Activated T-cell treated with anti-CD3 and anti-CD28 coated beads for 1 hour (primary cell): Measurements from ENCODE around the gene PLA1A.
"Not testable (repeated sequence)": the region's sequence is repeated elsewhere in the genome, so short reads cannot be mapped to it uniquely, and the experiment has no call there.

Experiments used
- DNase-seq: peaks from one replicate; pipeline ENCODE4 v3.0.0-alpha.2; 2020; ENCODE audit warnings: low read depth

PLA1A gene, protein sequence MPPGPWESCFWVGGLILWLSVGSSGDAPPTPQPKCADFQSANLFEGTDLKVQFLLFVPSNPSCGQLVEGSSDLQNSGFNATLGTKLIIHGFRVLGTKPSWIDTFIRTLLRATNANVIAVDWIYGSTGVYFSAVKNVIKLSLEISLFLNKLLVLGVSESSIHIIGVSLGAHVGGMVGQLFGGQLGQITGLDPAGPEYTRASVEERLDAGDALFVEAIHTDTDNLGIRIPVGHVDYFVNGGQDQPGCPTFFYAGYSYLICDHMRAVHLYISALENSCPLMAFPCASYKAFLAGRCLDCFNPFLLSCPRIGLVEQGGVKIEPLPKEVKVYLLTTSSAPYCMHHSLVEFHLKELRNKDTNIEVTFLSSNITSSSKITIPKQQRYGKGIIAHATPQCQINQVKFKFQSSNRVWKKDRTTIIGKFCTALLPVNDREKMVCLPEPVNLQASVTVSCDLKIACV

DNA sequence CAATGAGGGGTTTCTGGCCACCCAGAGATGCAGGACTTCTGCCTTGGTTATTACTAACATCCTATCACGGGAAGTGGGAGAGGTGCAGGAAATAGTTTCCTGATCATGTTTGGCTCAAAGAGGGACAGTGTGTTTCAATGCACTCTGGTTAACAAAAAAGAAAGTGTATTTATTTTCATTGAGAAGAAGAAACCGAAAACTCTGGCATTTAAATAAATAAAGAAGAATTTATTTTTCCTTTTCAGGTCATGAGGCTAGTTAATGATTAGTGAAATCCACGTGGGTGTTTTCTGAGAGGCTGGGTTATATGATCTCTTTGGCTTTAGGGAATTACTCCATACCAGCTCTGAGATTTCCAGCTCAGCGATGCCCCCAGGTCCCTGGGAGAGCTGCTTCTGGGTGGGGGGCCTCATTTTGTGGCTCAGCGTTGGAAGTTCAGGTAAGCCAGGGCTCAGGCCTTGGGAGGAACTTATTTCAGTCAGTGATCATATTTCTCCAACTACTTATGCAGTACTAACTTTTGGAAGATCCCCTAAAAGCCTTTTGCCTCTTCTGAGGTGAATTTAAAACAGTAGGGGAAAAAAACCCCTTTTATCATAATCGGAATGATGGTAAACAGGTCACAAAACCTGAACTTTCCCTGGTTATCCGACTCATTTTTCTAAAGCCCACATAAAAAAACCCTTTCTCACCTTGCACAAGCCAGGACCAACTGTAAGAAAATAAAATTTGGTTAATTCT lies at the start of gene PLA1A:
Gene PLA1A (plus strand): TSS at position 338 of the 741 bp plus-strand sequence. CDS start 29 bp downstream, at position 367.
- DNase-seq: no peak

DNA sequence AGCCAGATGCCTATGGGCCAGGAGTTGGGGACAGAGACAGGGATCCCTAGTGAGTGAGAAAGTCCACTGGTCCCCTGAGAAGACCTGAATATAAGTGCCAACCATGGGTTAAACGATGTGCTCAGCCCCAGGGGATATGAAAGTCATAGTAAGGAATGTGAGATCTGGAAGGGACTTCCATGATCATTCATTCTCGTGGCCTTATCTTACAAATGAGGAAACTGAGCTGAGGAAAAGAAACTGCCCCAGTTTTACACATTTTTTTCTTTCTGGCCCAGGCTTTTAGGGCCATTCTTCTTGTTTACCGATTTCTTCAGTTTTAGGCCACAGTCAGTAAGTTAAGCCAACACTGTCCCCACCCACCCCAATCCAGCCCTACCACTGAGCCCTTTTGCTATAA lies 49.3 kb upstream of the PLA1A start:
- no peak for DNase-seq

DNA sequence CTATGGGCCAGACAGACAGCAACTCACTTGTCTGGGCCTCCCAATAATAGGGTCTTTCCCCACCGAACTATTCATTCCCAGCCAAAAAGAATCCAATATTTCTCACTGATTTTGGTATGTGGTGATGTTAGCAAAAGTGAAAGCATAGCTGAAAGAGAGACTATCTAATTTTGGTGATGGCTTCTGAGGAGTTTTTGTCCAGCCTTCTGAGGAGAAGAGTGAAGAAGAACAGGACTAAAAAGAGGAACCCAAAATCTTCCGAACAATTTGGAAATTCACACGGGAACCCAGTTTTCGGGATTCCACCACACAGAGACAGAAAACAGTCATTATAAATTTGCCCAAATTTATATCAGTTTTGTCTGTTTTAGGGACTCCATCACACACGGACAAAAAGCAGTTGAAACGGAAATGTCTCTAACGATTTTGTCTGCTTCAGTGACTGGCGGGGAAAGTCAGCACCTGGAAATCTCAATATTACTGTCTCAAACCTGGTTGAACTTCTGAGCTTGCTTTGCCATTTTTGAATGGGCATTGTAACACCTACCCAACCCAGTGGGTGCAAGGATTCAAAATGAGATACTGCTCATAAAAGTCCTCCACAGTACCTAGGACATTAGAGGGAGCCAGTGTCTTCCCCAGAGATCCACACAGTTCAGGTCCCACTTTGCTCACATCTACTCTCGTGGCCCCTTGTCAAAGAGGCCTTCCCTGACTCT lies 47.3 kb upstream of the PLA1A start:
- DNase-seq: no peak

DNA sequence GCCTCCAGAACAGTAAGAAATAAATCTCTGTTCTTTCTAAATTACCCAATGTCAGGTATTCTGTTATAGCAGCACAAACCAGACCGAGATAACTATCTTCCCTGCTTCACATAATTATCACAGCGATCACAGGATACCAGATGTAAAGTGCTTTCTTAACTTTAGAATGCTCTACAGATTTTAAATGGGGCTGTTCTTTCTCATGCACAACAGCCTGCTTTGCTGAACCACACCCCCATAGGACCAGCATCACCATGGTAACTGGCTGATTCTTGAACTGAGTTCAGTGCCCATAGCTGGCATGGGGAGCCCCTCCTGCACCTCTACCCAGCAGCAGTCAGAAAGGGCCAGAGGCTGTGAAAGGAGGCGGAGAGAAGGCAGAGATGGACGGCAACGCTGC lies 46.1 kb upstream of the PLA1A start:
- DNase-seq: no peak

DNA sequence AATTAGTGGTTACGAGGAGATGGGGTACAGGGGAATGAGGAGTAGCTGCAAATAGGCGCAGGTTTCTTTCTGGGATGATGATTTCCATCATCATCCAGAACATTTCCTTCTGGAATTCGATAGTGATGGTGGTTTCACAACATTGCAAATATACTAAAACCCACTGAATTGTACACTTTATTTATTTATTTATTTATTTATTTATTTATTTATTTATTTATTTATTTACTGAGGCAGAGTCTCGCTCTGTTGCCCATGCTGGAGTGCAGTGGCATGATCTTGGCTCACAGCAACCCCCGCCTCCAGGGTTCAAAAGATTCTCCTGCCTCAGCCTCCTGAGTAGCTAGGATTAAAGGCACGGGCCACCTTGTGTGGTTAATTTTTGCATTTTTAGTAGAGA lies 44.8 kb upstream of the PLA1A start:
- DNase-seq: not testable (repeated sequence)

DNA sequence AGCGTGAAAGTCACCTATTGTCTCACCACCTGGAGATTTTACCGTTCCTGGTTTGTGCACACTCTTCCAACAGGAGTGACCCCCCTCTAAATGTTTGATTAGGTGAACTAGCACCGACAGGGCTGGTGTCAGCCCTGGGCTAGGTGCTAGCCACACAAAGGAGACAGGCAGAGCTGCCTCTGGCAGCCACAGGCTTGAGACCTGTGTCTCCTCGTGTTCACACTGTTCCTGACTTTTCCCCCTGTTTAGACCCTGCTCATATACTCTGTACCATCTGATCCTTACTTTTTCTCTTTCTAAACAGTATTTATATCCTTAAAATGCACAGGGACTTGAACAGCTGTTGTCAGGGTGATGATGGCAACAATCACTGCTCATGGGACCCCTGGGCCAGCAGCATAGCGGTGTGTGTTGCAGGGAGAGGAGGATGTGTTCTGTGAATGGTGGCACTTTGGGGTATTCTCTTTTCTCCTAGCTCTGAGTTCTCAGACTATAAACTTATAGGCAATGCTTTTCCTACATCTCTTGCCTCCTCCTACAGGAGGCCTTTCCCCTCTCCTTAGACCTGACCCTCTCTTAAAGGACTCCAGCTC lies 43.8 kb upstream of the PLA1A start:
- no peak for DNase-seq

DNA sequence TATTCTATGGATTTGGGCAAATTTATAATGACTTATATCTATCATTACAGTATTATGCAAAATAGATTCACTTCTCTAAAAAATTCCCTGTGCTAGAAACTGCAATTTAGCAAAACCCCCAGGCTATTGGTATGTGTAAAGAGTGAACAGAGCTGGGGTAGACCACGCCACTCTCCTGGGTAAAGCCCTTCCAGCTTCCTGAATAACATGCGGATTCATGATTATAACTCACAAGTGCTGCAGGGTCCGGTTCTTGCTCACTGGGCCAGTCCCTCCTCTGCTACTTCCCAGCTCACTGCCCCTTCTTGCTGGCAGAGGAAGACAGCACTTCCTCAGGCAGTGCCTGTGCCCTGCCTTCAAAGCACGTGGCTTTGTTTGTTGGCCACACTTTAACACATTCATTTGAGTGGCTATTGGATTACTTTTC lies 42.4 kb upstream of the PLA1A start:
- DNase-seq: no peak

DNA sequence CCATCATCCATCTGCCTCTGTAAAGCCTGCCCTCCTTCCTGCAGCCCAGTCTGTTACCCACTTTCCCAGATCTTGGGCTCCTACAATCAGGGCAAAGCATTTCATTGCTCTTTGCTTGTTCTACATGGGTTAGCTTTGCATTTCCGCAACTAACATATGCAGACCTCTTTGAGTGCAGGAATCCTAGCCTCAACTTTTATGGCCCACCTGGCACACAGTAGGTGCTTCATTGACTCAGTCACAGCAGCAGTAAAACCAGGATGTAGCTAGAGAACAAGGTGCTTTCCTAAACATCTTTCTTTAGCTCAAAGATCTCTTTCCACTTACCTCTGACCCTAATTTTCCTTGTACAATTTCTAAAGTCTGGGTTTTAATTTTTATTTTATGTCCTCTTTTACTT lies 41.8 kb upstream of the PLA1A start:
- no peak for DNase-seq

DNA sequence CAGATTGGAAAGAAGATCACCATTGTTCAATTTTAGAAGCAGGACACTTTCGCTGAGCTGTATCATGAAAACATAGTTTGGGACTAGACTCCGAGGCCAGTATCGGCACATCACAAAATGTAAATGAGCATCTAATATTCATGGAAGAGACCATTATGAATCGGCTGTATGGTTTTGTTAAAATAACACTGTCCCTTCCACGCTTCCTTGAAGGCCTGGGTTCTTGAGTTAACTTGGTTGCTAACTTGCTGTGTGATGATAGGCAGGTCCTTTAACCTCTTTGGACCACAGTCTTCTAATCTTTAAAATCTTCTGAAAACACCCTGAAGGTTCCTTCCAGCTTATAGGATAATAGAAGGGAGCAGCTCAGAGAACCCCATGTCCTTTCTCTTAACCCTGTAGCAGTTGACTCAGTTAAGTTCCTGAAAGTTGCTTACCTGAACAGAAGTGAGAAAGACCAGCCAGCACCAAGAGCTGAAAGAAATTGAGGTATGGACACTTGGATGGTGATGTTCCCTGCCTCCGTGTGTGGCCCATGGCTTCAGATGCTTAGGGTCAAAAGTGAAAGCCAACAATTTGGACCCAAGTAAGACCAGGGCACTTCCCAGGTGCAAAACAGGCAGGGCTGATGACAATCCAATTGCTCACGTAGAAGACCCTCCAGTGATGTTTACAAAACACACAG lies 40.4 kb upstream of the PLA1A start:
- no peak for DNase-seq

DNA sequence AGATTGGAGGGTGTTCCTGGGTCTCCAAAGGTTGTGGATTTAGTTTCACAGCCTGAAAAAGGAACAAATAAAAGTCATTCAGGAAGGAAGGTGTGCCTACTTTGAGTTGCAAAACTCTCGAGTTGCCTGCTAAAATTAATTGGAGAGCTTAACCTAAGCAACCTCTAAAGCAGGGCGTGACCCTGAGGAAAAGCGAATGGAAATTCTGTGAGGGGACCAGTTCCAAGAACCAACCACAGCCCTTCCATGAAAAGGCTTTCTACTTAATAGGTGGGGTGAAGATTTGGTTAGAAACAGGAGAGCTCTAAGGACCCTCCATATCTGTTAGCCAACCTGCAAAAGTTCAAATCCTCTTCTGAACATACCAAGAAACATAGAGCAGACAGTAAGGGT lies 39.8 kb upstream of the PLA1A start:
- DNase-seq: no peak

DNA sequence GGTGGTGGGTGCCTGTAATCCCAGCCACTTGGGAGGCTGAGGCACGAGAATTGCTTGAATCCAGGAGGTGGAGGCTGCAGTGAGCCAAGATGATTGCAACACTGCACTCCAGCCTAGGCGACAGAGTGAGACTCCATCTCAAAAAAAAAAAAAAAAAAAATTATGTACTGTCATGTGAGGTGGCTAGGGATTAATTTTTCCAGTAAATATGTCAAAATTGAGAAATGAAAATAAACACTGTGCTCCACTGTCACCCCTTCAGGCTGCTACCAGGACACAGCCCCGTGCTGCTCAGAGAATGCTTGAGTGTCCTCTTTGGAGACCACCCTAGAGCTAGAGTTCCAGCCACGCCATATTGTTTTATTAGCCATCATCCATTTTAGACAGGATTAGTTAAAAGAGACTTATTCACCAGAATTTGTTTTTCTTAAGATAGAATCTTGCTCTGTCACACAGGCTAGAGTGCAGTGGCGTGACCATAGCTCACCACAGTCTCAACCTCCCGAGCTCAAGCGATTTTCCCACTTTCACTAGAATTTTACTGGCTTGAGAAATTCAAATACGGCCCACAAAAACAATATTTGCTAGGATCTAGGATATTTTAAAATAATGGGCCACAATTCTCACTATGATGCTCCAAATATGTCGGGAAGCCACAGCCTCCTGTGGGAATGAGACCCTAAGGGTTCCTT lies 38.9 kb upstream of the PLA1A start:
- no peak for DNase-seq

DNA sequence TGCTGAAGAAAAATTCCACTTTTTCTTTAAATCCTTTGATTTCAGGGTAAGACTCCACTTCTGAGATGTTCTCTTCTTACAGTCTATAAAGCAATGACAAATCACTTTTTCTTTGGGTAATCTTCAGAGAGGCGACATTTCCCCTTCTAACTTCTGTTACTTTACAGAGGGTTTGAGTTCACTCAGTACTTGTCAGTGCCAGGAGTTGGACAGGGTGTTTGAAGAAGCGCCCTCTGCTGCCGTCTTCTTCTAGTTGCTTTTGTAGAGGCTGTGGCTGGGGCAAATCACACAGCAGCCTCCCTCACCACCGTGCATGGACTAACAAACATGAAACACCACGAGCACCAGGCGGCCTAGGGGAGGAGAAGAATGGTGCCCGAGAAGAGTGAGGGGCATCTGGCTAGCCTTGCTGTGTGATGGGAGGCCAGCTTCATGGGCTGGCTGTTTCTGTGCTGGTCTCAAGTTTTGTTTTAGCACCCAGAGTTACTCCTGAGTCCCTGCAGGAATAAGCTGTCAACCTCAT lies 38.2 kb upstream of the PLA1A start, which contains the start of gene CD80:
Gene CD80 (minus strand): TSS at position 174 of the 523 bp plus-strand sequence. CDS start 1,886 bp downstream, outside the sequence.
- peak; percentile 13 for DNase-seq

DNA sequence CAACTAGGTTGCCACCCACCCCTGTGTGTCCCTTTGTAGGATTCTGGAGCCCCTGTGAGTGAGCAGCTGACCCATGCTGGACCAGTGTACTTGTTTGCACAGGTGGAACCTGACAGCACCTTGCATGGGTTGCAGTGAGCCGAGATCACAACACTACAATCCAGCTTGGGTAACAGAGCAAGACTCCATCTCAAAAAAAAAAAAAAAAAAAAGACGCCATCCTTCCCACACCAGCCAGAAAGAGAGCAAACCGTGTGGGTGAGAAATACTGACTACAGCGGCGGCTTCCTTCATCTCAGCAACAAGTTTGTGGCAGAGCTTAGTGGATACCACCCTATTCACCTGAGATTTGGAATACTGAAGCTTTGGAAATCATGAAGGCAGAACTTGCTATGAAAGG lies 37.5 kb upstream of the PLA1A start:
- no peak for DNase-seq

DNA sequence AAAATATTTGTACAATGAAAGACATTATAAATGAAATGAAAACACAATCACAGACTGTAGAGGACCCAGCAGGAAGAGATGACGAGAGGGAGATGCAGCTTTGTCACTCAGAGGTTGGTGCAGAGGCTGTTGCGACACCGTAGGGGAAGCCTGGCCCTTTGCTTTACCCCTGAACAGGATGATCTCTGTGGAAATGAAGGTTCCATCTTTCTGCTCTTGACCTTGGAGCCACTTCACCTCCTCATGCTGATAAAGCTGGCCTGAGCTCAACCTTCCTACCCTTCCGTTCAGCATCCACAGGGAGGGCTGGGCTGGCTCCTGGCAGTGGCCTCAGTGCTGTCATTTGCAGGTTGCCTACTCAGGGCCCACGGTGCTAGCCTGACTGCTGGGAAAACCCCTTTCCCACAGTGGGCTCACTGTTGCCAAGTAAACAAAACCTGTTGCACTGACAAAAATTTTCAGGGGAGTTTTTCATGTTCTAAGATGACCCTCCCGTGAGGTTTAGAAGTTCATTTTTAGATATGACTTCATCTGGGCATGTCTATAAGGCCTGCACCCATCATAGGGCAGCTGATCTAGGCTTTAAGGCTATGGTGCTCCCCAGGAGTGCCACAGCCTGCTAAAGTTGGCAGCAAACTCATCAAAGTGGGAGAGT lies 35.3 kb upstream of the PLA1A start:
- DNase-seq: no peak

DNA sequence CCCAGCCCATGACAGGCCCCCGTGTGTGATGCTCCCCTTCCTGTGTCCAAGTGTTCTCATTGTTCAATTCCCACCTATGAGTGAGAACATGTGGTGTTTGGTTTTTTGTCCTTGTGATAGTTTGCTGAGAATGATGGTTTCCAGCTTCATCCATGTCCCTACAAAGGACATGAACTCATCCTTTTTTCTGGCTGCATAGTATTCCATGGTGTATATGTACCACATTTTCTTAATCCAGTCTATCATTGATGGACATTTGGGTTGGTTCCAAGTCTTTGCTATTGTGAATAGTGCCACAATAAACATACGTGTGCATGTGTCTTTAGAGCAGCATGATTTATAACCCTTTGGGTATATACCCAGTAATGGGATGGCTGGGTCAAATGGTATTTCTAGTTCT lies 34.4 kb upstream of the PLA1A start:
- DNase-seq: not testable (repeated sequence)

DNA sequence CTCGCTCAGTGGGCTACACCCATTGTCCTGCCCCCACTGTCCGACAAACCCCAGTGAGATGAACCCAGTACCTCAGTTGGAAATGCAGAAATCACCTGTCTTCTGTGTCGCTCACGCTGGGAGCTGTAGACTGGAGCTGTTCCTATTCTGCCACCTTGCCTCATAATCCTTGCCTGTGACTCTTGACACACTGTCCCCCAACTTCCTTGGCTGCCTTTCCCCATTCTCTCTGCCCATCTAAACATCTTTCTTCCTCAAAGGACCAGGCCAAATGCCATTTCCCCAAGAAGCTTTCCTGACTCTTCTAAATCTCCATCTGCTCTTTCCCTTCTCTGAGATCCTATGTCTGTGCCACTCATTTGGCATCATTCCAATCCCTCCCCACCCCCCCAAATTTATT lies 28.5 kb upstream of the PLA1A start:
- DNase-seq: no peak

DNA sequence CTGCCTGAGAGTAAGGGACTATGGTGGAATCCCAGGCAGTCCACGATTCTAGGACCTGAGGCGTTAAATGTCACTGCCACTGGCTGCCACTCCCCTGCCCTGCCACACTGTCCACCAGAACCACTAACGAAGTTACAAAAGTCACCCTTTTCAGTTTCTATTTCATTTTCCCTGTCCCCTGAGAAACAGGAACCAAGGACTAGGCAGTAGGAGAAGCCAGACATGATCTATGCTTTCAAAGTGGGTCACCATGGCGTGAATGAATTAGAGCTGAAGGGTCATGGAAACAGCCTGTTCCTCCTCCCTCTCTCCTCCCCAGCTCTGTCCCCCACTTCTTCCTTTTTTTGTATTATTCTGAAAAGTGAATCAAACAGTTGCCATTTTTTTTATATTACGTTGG lies 27.5 kb upstream of the PLA1A start:
- DNase-seq: no peak

DNA sequence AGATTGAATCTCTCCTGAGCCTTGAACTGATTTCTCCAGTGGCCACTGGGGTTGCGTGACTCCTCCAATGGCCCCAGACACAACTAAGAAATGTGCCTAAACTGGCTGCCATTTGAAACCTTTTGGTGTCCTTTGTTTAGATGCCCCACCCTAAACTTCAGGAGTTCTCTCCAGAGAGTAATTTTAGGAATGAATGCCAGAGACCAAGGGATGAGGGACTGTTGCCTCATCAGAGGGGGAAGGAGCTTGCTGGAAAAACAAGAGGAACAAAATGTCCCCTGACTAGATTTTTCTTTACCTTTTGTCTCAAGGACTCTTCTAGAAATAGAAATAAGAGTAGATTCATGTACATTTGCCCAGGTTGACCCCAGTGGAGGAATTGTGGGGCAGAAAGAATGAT lies 26.5 kb upstream of the PLA1A start:
- no peak for DNase-seq

DNA sequence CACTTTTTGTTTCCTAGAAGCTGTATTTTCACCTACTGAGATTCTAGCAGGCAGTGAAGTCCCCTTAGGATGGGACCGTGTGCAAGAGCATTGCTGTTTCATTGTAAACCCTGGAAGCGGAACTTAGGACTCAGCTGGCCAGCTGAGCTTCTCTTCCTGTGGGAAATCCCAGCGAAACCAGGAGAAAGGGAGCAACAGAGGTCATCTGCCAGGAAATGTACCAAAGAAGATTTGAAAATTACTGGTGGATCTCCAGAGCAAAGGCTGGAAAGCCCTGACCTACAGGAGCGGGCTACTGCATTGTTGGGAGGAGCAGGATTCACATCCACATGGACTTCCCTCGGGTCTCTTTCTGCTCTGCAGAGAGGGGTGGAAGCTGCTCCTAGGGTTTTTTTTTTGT lies 26.0 kb upstream of the PLA1A start:
- no peak for DNase-seq

DNA sequence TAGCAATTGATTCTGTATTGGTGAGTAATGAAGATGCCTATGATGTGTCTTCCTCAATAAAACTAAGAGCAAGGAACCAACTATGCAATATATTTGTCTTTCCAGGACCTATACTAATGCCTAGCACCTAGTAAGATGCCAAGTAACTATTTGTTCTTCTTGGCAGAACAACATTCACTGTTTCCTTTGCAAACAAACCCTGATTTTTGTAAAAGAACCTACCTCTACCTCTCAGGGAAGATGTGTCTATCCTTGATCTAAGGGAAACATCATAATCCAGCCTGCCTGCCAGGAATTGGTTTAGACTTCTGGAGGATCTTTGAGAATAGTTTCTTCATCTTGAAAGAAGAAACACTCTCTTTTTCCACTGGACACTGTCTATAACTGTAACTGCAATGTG lies 22.2 kb upstream of the PLA1A start:
- no peak for DNase-seq
